GM04504 (cell line): ENCODE data around the gene CREB5.
"Not testable (repeated sequence)": the region's sequence is repeated elsewhere in the genome, so short reads cannot be mapped to it uniquely, and the experiment has no call there.

Experiments
- DNase-seq: peaks from one replicate; pipeline ENCODE4 v3.0.0-alpha.2; 2012; ENCODE audit warnings: low read depth

CREB5 gene

DNA sequence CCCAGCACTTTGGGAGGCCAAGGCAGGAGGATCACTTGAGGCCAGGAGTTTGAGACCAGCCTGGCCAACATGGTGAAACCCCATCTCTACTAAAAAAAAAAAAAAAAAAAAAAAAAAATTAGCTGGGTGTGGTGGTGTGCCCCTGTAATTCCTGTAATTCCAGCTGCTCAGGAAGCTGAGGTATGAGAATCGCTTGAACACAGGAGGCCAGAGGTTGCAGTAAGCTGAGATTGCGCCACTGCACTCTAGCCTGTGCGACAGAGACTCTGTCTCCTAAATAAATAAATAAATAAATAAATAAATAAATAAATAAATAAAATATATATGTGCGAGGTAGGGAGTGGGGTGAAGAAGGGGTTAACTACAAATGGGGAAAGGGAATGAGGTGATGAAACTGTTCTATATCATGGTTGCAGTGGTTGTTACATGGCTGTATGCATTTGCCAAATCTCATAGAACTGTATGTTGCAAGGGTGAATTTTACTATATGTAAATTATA, 199.1 kb downstream of the CREB5 start:
- not testable (repeated sequence) for DNase-seq

DNA sequence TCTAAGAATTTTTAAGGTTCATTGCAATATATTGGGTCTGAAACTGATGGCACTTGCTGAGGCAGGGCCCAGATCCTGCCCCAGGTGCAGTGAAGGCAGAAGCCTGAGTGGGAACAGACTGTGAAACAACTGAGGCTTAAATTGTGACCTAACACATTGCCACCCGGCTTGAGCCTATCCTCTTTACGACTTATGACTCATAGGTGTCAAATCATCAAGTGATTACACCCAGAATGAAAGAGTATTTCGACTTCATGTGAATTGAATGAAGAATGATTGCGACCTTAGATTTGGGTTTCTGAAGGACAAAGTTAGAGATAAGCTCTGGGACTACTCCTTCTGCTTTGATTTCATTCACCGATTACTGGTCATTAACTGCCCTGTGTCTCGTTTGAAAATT, 200.9 kb downstream of the CREB5 start:
- DNase-seq: no peak

DNA sequence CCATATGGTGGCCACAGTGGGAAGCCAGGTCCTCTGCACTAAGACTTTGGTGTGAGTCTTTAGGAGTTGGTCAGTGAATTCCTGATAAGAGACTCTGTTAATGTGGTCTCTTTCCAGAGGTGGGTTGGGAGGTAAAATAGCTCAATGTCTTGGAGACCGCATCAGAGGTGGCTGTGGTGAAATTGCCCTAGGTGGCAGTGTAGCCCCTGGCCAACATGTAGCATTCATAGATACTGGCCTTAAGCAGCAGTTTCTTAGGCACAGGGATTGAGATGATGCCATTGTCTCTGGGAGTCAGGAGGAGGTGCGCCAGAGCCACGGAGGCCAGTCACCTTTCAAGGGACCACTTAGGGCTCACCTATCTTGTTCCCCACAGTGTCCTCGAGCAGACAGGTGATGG, 202.8 kb downstream of the CREB5 start:
- no peak for DNase-seq

DNA sequence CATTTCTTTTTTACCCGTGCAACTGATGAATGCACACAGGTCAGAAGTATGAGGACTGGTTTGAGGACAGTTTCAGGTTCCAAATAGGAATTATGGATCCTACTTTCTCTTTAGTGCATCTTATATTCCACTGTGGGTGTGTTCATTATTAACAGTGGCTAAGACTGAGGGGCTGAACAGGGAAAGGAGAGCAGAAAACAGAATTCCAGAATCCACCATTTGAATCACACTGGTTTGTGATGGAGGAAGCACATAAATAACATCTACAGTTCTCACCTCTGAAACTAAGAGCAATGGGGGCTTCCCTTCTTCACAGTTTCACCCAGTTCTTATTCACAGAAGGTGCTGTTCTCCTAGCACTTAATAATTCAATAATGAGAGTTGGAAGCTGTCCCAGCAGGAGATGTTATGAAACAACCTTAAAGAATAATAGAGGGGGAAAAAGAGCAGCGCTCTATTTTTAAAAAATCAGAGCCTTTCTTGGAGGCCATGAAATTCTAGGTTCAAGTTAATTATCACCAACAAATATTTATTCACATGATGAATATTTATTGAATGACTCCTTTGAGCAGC, 205.1 kb downstream of the CREB5 start:
- no peak for DNase-seq

DNA sequence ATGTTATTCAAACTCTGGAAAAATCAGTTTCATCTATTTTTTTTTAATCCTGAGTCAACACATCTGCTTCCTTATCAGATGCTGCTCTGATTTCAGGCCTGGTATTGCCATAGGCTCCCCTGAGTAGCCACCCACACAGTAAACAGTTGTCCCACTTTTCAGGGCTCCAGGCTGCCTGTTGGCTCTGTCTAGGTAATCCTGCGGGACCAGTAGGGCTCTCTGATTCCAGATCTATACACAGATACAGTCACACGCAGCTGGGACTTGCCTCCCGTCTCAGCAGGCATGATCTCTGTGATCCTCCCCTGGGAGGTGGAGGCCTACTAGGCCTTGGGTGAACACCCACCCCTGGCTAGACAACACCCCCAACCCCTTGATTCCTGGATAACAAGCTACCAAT, 206.1 kb downstream of the CREB5 start:
- no peak for DNase-seq

DNA sequence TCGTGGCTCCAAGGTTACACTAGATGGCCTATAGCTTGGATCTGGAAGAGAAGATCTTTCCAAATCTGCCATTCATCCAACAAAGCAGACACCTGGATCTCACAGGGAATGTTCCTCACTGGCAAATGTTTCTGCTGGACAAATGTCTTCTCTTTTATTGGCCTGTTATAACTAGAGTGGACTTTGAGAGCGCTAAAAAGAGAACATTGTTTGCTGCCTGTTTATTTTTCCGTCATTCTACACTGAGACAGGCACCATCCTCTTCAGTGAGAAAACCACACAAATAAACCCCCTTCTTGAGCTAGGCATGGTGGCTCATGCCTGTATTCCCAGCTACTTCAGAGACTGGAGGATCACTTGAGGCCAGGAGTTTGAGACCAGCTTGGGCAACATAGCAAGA, 206.9 kb downstream of the CREB5 start:
- no peak for DNase-seq

DNA sequence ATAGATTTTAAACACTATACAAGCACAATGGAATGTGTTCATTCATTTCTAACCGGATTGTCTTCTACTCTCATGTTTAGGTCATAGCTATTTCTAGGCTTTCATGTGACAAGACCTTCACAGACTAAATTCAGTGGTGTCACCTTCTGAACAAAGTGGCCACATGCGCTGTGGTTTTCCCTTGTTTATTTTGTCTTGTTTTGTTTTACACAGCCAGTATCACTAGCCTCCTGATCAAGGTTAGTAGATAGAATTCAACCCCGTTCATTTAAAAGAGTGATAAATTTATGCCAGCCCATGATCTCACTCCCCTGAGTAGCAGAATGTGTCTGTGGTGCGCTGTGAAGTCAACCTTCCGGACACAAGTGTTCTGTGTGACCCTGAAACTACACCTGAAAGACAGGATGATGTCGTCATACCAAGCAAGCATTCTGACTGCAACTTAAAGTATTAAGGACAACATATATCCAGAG, 209.1 kb downstream of the CREB5 start:
- no peak for DNase-seq

DNA sequence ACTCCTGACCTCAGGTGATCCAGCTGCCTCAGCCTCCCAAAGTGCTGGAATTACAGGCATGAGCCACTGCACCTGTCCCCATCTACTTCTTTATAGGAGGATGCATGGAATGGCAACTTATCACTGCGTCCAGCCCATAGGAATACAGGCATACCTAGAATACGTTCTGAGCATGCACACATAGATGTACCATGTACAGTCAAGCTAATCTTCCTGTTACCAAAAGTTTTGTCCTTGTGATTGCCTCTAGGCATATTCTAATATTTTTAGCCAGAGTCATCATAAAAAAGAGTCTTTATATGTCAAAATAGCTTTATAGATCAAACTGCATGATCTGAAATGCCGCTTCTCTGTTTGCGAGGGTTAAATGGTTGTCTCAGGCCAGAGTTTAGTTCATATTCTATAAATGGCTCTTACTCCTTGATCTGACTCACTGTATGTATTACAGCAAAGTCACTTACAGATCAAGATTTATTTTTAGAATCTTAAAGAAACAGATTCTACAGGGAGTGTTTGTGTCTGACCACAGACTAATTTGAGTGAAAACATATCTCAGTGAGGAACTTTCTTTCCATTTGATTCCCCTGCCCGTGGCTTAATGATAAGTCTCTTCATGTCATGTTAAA, 210.9 kb downstream of the CREB5 start:
- no peak for DNase-seq

DNA sequence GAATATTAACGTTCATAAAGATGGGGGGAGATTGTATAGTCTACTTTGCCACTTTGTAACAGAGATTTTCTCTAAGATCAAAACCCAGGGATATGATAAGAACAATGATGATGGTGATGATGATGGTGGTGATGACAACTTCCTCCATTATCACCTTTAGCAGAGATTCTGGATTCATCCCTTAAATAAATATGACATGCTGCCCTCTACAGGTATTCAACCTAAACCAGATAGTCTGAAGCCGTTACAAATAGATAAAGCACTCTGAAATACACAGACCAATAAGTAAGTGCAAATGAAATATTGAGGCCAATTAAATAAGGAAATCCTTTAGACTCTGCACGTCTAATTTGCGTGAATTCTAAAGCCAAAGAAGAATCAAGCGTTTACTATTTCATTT, 211.5 kb downstream of the CREB5 start:
- DNase-seq: no peak

DNA sequence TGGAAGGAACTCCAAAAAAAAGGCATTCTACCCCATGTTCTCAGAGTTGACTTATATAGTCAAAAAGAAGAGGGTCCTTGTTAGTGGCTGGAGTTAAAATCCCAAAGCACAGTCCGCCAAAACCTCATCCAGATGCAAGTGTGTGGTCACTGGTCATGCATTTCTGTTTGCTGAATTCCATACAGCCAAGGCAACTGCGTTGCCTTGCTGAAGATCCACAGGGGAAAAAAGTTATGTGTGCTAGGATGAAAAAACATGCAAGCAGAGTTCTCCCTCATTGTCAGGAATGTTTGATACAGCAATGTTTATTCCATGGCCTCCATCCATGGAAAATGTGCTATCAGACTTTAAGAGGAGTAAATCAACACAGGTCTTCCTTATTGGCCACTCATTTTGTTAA, 213.1 kb downstream of the CREB5 start:
- no peak for DNase-seq

DNA sequence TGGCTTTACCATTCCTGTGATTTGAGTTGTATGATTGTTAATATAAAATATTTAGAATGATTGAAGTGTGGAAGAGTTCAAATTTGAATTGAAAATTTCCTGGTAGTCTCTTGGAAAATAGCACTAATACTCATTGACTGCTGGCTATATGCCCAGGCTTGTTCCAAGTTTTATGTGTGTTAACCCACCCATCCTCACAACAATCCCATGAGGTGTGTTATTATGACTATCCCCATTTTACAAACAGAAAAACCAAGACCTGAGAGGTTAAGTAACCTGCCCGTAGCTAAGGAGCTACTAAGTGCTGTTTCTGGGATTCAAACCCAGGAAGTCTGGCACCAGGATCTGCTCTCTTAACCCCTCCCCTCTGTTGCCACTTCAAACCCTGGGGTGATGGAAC, 213.9 kb downstream of the CREB5 start:
- no peak for DNase-seq

DNA sequence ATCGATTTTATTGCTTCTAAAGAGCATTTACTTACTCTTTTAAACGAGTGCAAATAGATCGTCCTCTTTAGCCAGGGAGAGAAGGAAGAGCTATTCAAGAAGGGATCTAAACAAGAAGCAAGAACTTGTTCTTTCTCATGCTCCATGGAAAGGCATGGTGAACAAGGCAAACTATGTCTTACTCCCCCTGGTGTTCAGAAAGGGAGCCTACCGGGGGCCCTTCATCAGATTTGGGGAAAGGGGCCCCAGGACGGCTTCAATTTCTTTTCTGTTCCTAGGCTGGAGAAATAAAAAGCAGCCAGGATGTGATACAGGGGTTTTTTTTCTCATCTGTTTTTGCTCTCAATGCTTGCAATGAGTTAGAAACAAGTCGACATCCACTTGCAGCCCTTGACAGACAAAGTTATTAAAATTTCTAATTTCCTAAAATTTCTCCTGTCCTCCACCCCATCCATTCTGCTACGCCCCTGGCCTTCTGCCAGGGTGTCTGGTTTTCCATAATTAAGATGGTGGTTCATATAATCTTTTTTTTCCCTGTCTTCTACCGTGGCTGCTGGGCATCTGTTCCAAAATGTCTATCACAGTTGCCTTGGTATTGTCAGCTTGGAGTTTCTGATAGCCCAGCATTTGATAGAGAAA, 214.4 kb downstream of the CREB5 start:
- DNase-seq: no peak

DNA sequence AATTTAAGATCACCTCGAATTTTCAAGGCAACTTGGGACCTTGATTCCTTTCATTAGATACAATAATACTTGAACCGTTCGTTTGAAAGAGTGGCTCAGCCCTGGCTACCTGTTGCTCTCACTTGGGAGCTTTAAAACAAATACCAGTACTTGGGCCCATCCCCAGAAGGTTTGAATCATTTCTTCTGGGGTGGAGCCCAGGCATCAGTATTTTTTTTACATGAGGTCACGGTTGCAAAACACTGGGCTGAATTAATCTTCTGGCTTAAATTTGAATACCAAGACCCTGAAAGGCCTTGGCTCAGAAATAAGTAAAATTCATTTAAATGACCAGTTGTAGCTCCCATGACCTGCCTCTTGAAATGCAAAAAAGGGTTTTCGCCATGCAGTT, 214.9 kb downstream of the CREB5 start:
- DNase-seq: no peak

DNA sequence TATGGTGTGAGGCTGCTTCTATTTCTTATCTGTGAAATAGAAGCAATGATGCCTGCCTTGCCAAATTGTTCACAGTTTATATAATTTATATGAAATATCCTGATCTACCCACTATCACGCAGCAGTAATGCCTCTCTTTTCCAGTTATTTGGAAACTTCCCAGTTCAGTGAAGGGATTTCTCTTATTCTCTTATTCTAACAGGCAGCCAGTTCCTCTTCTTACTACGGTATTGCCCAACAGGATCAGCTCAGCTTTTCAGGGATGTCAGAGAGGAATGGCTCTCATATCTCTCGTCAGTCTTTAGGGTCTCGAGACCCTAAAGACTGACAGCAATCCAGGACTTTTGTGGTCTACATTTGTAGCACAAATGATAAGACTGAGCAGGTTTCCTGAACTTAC, 215.6 kb downstream of the CREB5 start:
- DNase-seq: no peak

DNA sequence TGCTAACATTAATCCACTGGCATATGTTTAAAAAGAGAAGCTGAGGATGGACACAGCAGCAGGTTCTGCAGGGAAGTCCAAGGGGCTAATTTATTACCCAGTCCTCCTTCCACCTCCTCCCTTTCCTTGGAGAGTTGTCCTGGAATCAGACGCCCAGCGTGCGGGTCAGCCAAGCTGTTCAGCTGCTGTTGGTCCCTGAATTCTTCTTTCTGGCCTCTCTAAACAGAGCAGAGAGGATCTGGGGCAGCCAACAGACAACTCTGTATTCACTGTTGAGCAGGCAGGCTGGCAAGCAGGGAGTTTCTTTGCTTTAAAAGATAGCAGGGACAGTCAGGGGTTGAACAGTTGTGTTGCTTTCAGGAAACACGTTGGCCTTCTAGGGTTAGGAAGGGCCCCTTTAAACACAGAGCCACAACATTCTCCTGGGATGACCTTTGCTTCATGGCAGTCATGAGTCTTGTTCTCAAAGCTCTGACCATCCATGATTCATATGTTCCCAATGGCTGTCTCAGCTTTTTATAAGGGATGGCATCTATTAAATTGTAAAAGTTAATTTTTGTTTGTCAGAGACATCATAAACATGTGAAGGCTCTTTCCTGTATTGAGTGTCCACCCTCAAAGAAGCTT, 217.0 kb downstream of the CREB5 start:
- peak; percentile 20 for DNase-seq

DNA sequence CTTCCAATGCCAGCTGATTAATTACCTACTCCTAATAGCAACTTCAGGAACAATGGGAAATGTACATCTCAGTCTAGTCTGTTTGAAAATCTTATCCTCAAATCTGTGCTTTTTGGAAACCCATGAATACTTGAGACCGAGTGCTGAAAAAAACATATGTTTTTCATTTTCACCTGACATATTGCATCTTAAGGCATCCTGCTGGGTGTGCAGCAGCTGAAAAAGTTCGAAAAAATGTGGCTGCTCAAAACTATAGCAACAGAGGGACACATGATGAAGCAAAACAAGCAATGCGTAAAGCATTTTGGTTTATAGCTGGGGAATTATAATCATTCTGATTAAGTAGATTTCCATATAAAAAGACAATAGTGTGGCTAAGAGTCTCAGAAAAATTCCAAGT, 218.0 kb downstream of the CREB5 start:
- DNase-seq: no peak

DNA sequence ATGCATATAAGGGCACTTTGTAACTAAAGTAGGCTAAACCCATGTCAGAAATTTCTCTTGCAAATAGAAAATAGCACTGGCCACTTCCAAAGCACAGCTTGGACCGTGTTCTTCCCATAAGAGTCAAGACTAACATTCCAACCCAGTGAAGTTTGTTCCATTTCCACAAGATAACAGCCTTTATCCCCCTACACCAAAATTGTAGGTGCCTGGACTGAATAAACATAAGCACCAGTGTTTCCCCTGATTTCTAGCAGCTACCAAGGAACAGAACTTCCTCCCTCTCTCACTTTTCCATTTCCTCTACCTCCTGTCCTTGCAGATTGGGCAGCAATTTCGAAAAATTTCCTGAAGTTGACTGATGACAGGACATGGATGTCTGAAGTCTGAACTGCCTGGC, 219.7 kb downstream of the CREB5 start:
- DNase-seq: no peak

DNA sequence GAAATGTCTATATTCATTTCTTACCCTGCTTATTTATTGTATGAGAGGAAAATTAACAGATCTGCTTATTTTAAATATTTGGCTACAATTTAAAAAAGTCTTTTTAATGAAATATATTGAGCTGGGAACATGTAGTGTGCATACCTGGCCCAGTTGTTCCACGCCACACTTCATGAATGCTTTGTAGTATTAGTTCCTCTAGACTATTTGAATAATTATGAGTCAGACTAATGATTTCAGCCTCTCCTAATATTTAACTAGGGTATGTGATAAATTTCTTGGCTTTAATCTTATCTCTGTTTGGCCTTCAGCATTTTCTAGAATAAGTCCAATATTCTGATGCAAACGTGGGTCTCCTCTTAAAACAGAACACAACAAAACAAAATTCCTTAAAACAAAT, 226.6 kb downstream of the CREB5 start:
- no peak for DNase-seq

DNA sequence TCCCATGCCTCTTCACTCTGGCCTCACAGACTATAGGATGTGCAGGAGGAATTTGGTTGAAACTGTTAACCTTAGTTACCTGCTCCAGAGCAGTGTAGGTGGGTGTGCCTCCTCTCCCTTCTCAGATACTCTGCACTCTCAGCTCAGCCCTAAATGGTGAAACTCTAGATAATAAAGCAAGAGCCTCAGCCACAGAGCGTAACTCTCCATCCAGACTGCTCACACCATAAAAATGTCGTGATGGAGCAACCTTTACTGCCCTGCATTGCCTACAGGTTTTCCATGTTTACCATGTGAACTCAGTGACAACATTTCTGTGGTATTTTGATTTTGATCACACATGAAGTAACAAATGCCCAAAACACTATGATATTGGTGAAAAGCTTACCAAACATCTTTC, 227.7 kb downstream of the CREB5 start:
- DNase-seq: no peak

DNA sequence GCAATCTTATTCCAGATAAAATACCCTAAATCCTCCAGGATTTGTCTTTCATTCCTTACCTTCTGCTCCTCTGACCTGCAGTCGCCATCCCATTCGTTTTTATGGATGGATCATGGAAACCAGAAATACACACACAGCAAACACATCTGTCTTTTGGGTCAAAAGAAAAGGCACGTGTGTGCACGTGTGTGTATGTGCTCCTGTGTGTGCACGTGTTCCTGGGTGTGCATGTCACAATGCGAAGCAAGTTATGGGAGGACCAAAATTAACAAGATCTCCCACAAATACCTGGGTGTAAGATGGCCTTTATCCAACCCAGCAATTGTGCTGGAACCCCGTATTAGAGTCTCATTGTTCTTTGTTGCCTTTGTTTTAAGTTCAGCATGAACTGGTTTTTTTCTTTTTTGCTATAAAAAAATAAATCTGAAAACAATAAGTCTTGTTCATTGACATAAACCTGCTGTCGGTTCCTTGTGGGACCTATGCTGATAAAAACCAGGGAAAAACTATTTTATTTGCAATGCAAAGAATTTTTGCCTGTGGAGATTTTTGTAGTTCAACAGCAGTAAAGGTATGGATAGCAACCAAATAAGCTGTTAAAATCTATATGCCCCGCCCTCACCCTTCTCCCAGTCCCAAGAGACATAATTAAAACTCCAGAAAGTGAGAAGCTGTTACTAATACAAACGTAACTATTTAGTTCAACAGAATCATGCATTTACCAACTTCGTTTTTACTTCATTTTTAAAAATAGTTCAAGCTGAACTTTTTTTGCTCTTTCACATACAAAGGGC, 229.6 kb downstream of the CREB5 start:
- no peak for DNase-seq

DNA sequence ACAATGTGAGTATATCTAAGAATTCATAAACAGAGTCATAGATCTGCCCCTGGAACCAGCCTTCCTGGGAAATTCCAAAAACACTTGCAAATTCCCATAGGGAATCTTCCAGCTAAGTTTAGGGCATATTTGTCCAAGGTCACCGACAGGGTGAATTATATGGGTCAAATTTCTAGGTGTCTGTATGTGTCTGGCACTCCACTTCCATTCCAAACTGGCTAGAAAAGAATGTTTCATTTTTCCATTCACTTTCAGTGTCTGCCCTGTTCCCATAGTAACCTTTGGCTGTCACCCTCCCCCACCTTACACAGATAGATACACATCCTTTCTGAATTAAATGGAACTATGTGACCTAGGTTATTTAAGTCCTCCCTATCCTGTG, 230.9 kb downstream of the CREB5 start:
- no peak for DNase-seq

DNA sequence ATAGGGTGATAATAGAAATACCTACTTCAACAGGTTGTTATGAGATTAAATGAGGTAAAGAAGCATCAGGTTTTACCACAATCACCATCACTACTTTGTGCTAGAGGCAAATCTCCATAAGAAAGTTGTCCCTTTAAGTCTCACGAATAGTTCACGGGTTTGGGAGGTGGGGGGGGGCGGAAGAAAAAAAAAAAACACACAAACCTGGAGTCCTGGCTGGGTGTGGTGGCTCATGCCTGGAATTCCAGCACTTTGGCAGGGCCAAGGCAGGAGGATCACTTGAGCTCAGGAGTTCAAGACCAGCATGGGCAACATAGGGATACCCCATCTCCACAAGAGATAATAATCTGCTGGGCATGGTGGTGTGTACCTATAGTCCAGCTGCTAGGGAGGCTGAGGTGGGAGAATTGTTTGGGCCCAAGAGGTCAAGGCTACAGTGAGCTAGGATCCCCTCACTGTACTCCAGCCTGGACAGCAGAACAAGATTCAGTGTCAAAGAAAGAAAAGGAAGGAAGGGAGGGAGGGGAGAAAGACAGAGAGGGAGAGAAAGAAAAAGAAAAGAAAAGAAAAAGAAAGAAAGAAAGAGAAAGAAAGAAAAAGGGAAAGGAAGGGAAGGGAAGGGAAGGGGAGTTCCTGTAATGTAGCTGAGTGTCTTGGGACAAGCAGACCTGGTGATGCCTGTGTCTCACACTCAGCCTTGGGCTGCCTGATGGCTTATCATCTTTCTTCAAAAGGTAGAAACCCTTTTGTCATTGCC, 231.4 kb downstream of the CREB5 start:
- DNase-seq: no peak
